BLaER1 treated with 17β-estradiol and CSF1 and Interleukin-3, amounts not matched to agents 10 nM and 100 nM (cell line): ENCODE measurements around the gene EVA1B.

Experiments
- H3K27ac ChIP-seq, 11 experiments: shearing (Covaris generic); formaldehyde crosslinking; 2 replicates each; pipeline ENCODE4 v1.8.1; 2022
- H3K27me3 ChIP-seq, 11 experiments: shearing (Covaris generic); formaldehyde crosslinking; 2 replicates each; pipeline ENCODE4 v1.8.1; 2022
- H3K36me3 ChIP-seq, 11 experiments: shearing (Covaris generic); formaldehyde crosslinking; 2 replicates each; pipeline ENCODE4 v1.8.1; 2022
- H3K4me1 ChIP-seq, 10 experiments: shearing (Covaris generic); formaldehyde crosslinking; 2 replicates each; pipeline ENCODE4 v1.8.1; 2022
- H3K4me2 ChIP-seq, 11 experiments: shearing (Covaris generic); formaldehyde crosslinking; 2 replicates each; pipeline ENCODE4 v1.8.1; 2022
- H3K4me3 ChIP-seq, 10 experiments: shearing (Covaris generic); formaldehyde crosslinking; 2 replicates each; pipeline ENCODE4 v1.8.1; 2022
- H3K9ac ChIP-seq, 11 experiments: shearing (Covaris generic); formaldehyde crosslinking; 2 replicates each; pipeline ENCODE4 v1.8.1; 2022
- H3K9me3 ChIP-seq, 11 experiments: shearing (Covaris generic); formaldehyde crosslinking; replicated peaks in 1 of 11; 2 replicates each; pipeline ENCODE4 v1.8.1; 2022
- H4K20me1 ChIP-seq, 11 experiments: shearing (Covaris generic); formaldehyde crosslinking; 2 replicates each; pipeline ENCODE4 v1.8.1; 2022
- Cebpa-rat ChIP-seq, 11 experiments: shearing (Covaris generic); IDR thresholded peaks; 2 replicates each; pipeline ENCODE4 v1.8.1; 2022

Gene EVA1B, protein sequence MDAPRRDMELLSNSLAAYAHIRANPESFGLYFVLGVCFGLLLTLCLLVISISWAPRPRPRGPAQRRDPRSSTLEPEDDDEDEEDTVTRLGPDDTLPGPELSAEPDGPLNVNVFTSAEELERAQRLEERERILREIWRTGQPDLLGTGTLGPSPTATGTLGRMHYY

DNA sequence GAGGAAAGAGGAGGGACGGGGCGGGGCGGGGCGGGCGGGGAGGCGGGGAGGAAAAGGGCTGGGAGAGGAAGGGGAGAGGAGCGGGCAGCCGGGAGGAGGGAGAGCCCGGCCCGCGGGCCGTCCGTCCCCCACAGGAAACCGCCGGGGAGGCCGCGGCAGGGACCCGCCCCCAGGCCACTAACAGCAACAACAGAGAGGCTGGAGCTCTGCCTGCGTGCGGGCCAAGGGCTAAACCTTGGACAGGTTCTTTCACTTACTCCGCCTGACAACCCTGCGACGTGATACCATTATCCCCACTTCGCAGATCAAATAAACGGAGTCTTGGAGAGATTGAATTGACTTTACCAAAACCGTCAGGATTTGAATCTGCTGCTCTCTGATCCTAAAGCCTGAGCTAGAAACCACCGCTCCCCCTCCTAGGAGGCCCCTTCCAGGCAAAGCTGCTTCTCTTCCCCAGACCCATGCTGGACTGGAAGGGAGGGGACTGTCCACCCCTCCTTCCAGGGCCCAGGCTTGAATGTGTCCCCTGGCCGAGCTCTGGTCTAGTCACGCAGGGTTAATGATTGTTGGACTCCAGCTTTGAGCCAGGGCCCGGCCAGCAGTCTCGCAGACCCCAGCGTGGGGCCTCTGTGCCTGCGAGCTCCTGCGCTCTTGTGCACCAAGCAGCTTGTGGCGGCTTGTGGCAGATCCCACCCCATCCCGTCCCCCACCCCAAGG lies at the start of gene EVA1B:
EVA1B (minus strand) TSS at position 10 of the 717 bp plus-strand sequence. CDS start 608 bp downstream, outside the sequence.
- Histone ChIP-seq H3K9me3 (no peaks in the 10 kb centered on the region), H3K4me3 (peak within 1 kb of the TSS; percentile 78 to 96 (median 90)), H3K4me2 (peak within 1 kb of the TSS; percentile 88 to 100 (median 97)), H4K20me1 (peaks cover 0 to 38% (median 15%) of the 10 kb centered on the region in 11 experiments; a peak in 18 of 22 replicates), H3K27ac (peak within 1 kb of the TSS; percentile 34 to 83 (median 75); a peak in 21 of 22 replicates), H3K36me3 (peaks cover 0 to 19% (median 6%) of the 10 kb centered on the region in 11 experiments; a peak in 7 of 22 replicates), H3K27me3 (peaks cover 0 to 15% (median 8%) of the 10 kb centered on the region in 11 experiments; a peak in 11 of 22 replicates), H3K4me1 (peaks cover 46 to 71% (median 59%) of the 10 kb centered on the region in 10 experiments), H3K9ac (peak within 1 kb of the TSS; percentile 78 to 88 (median 85))
- no peak for TF ChIP-seq Cebpa-rat (IDR thresholded peaks at IDR 0.05)

DNA sequence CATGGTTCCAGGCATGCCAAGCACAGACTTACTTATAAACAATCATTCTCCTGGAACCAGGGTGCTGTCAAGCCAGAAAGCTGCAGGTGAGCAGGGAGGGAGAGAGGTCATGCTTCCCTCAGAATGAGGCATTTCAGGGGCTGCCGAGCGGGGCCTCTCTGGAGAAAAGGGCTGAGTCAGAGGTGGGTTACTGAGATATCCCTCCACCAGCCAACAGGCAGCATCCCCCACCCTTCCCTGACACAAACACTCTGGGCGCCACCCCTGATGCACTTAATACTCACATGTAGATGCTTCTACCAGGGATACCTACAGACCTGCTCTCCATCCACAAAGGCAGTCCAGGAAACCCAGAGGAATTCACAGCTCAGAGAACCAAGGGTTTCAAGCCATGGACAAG lies 49.2 kb upstream of the EVA1B start:
- peak overlapping the region; percentile 62 to 89 (median 80); a peak in 21 of 22 replicates for H3K27ac ChIP-seq
- H3K4me3 ChIP-seq = peak overlapping the region in 2 of 10 experiments; percentile 44 to 63; a peak in 4 of 20 replicates

DNA sequence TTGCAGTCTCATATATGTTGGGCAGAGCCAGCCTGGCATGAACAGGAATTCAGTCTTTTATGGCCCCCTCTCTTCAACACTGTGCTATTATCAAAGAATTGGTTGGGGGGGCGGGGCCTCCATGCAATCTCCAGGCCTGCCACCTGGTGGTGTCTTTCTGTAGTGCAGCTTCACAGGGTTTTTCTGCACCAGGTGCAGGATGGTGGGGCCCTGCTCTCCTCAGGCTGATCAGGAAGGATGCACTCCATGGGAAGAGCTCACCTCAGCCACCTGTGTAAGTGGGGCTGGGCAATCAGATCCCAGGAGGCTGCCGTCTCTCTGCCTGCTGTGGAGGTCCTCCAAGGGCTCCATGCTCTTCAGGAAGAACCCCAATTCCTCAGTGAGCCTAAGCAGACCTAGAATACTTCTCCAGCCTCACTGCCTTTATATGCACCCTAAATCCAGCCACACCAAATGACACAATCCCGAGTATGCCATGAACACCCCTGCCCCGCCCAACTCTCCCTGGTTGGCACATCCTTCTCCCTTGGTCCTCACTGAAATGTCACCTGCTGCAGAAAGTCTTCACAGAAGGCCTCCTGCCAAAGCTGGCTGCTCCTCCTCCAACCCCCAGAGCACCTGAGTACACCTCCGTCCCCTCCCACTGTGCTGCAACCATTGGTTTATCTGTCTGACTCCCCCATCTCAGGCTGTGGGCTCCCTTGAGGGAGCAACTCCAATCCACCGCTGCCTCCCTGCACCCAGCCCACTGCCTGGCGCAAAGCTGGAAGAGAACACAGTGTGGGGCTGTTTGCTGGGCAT lies 45.8 kb upstream of the EVA1B start:
- no peaks in the 10 kb centered on the region for H3K9me3 ChIP-seq
- no peaks in the 10 kb centered on the region for H3K27me3 ChIP-seq
- H3K4me1 ChIP-seq = peaks cover 92 to 100% (median 99%) of the 10 kb centered on the region in 10 experiments
- H3K27ac ChIP-seq = peak overlapping the region in 8 of 11 experiments; percentile 24 to 89 (median 41); a peak in 11 of 22 replicates
- peak overlapping the region; percentile 20 to 96 (median 92) for H3K4me2 ChIP-seq
- H3K4me3 ChIP-seq = no peak overlapping the region
- peaks cover 0 to 56% (median 20%) of the 10 kb centered on the region in 11 experiments; a peak in 14 of 22 replicates for H4K20me1 ChIP-seq
- no peak for TF ChIP-seq Cebpa-rat (IDR thresholded peaks at IDR 0.05)
- H3K36me3 ChIP-seq = peaks cover 0 to 22% (median 12%) of the 10 kb centered on the region in 11 experiments; a peak in 12 of 22 replicates
- H3K9ac ChIP-seq = peak overlapping the region in 7 of 11 experiments; percentile 6 to 37 (median 18); a peak in 4 of 22 replicates

More for the DNA sequence above, 49.2 kb upstream of the EVA1B start:
- peak overlapping the region; percentile 55 to 79 (median 73); a peak in 20 of 22 replicates for H3K9ac ChIP-seq
- H3K4me1 ChIP-seq = peaks cover 80 to 100% (median 89%) of the 10 kb centered on the region in 10 experiments
- no peaks in the 10 kb centered on the region for H3K27me3 ChIP-seq
- H4K20me1 ChIP-seq = peaks cover 0 to 77% (median 19%) of the 10 kb centered on the region in 11 experiments; a peak in 14 of 22 replicates
- H3K9me3 ChIP-seq = no peaks in the 10 kb centered on the region
- no peak for TF ChIP-seq Cebpa-rat (IDR thresholded peaks at IDR 0.05)
- peak overlapping the region; percentile 84 to 99 (median 95) for H3K4me2 ChIP-seq
- peaks cover 0 to 31% (median 9%) of the 10 kb centered on the region in 11 experiments; a peak in 13 of 22 replicates for H3K36me3 ChIP-seq

DNA sequence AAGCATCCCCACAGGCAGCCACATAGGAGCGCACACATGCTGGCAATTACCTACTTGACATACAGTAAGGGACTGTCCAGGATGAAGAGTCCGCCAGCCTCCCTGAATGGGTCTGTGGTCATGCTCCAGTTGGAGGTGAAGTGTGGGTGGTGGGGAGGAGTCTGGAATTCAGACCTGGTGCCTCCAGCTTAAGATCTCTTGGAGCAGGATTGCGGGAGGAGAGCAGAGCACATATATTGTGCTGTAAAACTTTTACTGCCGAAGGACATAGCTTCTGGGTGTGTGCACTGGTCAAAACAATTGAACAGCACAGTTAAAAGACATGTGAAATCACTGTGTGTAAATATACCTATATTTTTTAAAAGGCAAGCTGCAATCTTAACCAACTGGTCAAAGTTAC lies 44.4 kb upstream of the EVA1B start:
- Histone ChIP-seq H3K4me3 (no peak overlapping the region), H3K4me2 (peak overlapping the region; percentile 72 to 97 (median 87); a peak in 19 of 22 replicates), H4K20me1 (peaks cover 0 to 41% (median 12%) of the 10 kb centered on the region in 11 experiments; a peak in 14 of 22 replicates), H3K4me1 (peaks cover 78 to 100% (median 87%) of the 10 kb centered on the region in 10 experiments), H3K27ac (peak overlapping the region in 10 of 11 experiments; percentile 37 to 78 (median 74); a peak in 15 of 22 replicates), H3K27me3 (no peaks in the 10 kb centered on the region), H3K9me3 (no peaks in the 10 kb centered on the region), H3K9ac (peak overlapping the region in 1 of 11 experiments; percentile 21; a peak in 1 of 22 replicates), H3K36me3 (peaks cover 6 to 25% (median 15%) of the 10 kb centered on the region in 11 experiments; a peak in 19 of 22 replicates)
- no peak for TF ChIP-seq Cebpa-rat (IDR thresholded peaks at IDR 0.05)

DNA sequence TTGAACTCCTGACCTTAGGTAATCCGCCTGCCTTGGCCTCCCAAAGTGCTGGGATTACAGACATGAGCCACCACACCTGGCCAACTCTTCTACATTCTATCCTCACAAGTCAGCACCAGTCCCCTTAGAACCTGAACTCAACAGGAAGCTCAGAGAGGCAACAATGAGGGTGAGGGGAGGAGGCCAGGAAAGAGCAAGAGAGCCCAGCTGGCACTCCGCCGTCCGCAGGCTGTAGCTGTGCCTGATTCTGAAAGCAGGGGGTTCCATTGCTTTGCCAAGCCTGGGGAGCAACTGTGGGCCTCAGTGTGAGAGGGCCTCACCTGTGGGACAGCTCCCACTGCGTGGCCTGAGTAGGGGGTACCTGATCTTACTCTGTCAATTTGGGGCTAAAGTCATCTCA lies 43.6 kb upstream of the EVA1B start:
- no peak overlapping the region for H3K4me3 ChIP-seq
- H3K27me3 ChIP-seq = no peaks in the 10 kb centered on the region
- H3K36me3 ChIP-seq = peaks cover 13 to 32% (median 22%) of the 10 kb centered on the region in 11 experiments; a peak in 21 of 22 replicates
- peak overlapping the region; percentile 72 to 97 (median 87) for H3K4me2 ChIP-seq
- TF ChIP-seq Cebpa-rat (IDR thresholded peaks at IDR 0.05) = no peak
- peaks cover 75 to 99% (median 84%) of the 10 kb centered on the region in 10 experiments for H3K4me1 ChIP-seq
- no peaks in the 10 kb centered on the region for H3K9me3 ChIP-seq
- H3K9ac ChIP-seq = peak overlapping the region in 7 of 11 experiments; percentile 10 to 57 (median 32); a peak in 7 of 22 replicates
- peak overlapping the region in 10 of 11 experiments; percentile 37 to 78 (median 74); a peak in 20 of 22 replicates for H3K27ac ChIP-seq
- peaks cover 0 to 40% (median 12%) of the 10 kb centered on the region in 11 experiments; a peak in 14 of 22 replicates for H4K20me1 ChIP-seq

DNA sequence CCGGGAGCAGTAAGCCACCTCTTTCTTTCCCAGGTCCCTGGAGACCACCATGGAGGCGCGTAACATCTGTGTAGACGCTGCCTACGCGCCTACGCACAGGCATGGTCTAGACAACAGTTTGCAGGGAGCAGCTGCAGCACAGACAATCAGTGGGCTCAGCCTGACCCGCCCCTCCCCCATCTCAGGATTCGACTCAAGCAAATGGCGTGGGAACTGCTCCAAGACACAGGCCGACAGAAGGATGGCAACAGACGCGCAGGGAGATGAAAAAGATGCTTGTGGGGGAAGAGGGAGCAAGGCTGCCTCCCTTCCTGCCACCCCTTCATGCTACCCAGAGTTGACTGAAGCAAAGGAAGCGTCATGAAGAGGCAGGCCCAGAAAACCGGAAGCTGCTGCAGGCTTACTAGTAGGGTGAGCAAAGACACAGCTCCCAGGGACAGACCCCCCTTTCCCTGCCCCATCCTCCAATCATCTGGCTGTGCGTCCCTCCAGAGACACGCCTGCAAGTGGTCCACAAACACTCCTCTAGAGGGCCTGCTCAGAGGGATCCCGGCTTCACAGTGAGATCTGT lies 42.7 kb upstream of the EVA1B start:
- Histone ChIP-seq H3K4me2 (peak overlapping the region; percentile 72 to 97 (median 87)), H3K36me3 (peaks cover 16 to 41% (median 30%) of the 10 kb centered on the region in 11 experiments; a peak in 21 of 22 replicates)

DNA sequence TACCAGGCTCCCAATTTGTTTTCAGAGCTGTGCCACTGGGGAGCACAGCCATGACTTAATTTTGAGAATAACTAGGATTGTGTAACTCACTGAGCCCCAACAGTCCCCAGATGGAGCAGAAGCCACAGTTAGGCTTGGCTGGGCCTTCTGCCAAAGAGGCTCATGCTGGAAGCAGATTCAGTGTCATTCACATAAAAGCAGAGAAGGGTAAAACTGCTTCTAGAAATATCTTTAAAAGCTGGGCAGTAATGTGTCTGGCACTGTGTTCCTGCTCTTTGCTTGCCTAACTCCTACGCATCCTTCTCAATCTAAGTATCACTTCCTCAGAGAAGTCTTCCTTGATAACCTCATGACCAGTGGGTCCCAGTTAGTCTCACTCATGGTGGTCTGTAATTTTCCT lies 41.9 kb upstream of the EVA1B start:
- no peaks in the 10 kb centered on the region for H3K9me3 ChIP-seq
- peak overlapping the region; percentile 48 to 78 (median 74); a peak in 21 of 22 replicates for H3K27ac ChIP-seq
- H3K4me1 ChIP-seq = peaks cover 75 to 99% (median 84%) of the 10 kb centered on the region in 10 experiments
- H4K20me1 ChIP-seq = peaks cover 0 to 51% (median 15%) of the 10 kb centered on the region in 11 experiments; a peak in 16 of 22 replicates
- peak overlapping the region; percentile 26 to 64 (median 57); a peak in 20 of 22 replicates for H3K9ac ChIP-seq
- H3K36me3 ChIP-seq = peaks cover 16 to 48% (median 30%) of the 10 kb centered on the region in 11 experiments; a peak in 21 of 22 replicates
- H3K4me2 ChIP-seq = peak overlapping the region; percentile 72 to 97 (median 87)
- H3K4me3 ChIP-seq = 0 out of 20 replicates have a peak overlapping the region, but pooled peaks of 1 of the 10 experiments have one; percentile 3
- peak in 6 of 11 experiments; percentile 18 to 73 (median 42); a peak in 6 of 22 replicates for TF ChIP-seq Cebpa-rat (IDR thresholded peaks at IDR 0.05)
- no peaks in the 10 kb centered on the region for H3K27me3 ChIP-seq

More for the DNA sequence above, 42.7 kb upstream of the EVA1B start:
- Histone ChIP-seq H3K4me3 (peak overlapping the region in 3 of 10 experiments; percentile 15 to 41 (median 18); a peak in 4 of 20 replicates), H3K27me3 (no peaks in the 10 kb centered on the region), H3K9ac (peak overlapping the region in 9 of 11 experiments; percentile 26 to 64 (median 57); a peak in 17 of 22 replicates), H3K27ac (peak overlapping the region; percentile 48 to 78 (median 74); a peak in 21 of 22 replicates), H3K9me3 (no peaks in the 10 kb centered on the region), H3K4me1 (peaks cover 75 to 99% (median 84%) of the 10 kb centered on the region in 10 experiments), H4K20me1 (peaks cover 0 to 47% (median 15%) of the 10 kb centered on the region in 11 experiments; a peak in 14 of 22 replicates)
- TF ChIP-seq Cebpa-rat (IDR thresholded peaks at IDR 0.05) = no peak
